Measurements from ENCODE around the gene FYB2.

DNA sequence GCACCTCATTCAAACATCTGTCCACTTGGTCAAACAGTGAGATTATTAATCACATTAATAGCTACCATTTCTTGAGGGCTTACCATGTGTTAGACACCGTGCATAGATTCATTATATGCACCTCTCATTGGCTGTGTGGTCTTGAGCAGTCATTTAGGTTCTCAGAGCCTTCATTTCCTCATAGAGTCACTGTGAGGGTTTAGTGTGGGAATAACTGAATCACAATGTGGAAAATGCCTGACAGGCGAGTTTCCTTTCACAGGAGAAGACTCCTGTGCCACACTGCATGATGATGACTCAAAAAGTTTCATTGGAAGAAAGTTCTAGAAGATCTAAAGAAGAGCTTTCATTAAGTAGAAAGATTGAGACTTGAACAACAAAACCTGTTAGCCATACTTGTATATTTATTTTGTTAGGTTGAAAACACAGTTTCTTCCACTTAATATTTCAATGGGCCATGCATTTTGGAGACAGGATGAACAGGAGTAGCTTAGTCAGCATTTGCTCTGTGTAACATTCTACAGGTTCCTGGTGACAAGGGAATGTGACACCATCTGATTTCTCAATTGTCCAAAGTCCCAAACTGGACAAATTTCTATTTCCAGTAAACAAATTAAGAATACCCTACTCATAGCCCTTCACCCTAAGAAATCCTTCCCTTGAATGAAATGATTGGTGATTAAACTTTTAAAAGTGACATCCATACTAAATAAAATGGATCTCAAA is 45.7 kb downstream of the FYB2 start:
- TF ChIP-seq, protein P1, sequence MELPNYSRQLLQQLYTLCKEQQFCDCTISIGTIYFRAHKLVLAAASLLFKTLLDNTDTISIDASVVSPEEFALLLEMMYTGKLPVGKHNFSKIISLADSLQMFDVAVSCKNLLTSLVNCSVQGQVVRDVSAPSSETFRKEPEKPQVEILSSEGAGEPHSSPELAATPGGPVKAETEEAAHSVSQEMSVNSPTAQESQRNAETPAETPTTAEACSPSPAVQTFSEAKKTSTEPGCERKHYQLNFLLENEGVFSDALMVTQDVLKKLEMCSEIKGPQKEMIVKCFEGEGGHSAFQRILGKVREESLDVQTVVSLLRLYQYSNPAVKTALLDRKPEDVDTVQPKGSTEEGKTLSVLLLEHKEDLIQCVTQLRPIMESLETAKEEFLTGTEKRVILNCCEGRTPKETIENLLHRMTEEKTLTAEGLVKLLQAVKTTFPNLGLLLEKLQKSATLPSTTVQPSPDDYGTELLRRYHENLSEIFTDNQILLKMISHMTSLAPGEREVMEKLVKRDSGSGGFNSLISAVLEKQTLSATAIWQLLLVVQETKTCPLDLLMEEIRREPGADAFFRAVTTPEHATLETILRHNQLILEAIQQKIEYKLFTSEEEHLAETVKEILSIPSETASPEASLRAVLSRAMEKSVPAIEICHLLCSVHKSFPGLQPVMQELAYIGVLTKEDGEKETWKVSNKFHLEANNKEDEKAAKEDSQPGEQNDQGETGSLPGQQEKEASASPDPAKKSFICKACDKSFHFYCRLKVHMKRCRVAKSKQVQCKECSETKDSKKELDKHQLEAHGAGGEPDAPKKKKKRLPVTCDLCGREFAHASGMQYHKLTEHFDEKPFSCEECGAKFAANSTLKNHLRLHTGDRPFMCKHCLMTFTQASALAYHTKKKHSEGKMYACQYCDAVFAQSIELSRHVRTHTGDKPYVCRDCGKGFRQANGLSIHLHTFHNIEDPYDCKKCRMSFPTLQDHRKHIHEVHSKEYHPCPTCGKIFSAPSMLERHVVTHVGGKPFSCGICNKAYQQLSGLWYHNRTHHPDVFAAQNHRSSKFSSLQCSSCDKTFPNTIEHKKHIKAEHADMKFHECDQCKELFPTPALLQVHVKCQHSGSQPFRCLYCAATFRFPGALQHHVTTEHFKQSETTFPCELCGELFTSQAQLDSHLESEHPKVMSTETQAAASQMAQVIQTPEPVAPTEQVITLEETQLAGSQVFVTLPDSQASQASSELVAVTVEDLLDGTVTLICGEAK (IDR thresholded peaks at IDR 0.05; ENCODE audit: borderline replicate concordance), result no peak
- no peak for TF ChIP-seq HDAC2 (IDR thresholded peaks at IDR 0.05)
- no peak for TF ChIP-seq SREBF2 (IDR thresholded peaks at IDR 0.05; ENCODE audit: low read length)
- TF ChIP-seq BHLHE40 (IDR thresholded peaks at IDR 0.05; ENCODE audit: borderline replicate concordance in 1 of 2, low read depth in 2 of 2, low read length in 1 of 2), result no peak
- TF ChIP-seq POLR2A (IDR thresholded peaks at IDR 0.05; ENCODE audit: low read depth, low read length), result no peak

Data from GM12878 (cell line).